Activated CD8-positive, alpha-beta T cell treated with anti-CD3 and anti-CD28 coated beads for 36 hours (primary cell): ENCODE measurements around the gene IL19. TPM values are rescaled to one million over a fixed set of nuclear protein-coding genes. Genes with fewer than 3 reads are reported as not detected.

Source experiments
- ATAC-seq: fragments of 200-7000 bp; cut with Tn5 transposase; one replicate; pipeline ENCODE4 v1.10.0; 2021; ENCODE audit warnings: mild to moderate bottlenecking, moderate library complexity
- CTCF ChIA-PET: fragments of 350-600 bp; sonication (Branson Sonifier 250); formaldehyde crosslinking; loops from one replicate; lab custom pipeline; 2021; ENCODE audit warnings: antibody characterized with exemption; lab: Charles Lee
- POLR2A ChIA-PET: fragments of 350-600 bp; sonication (Branson Sonifier 250); formaldehyde crosslinking; loops from one replicate; lab custom pipeline; 2021; ENCODE audit warnings: antibody characterized with exemption; lab: Charles Lee
- DNase-seq: peaks from one replicate; pipeline ENCODE4 v3.0.0-alpha.2; 2020
- H3K27ac Mint-ChIP-seq: one replicate; pipeline ENCODE4 v1.8.0; 2021; ENCODE audit warnings: mild to moderate bottlenecking, mixed read lengths
- H3K27me3 Mint-ChIP-seq: one replicate; pipeline ENCODE4 v1.8.0; 2021; ENCODE audit warnings: mixed read lengths
- H3K36me3 Mint-ChIP-seq: one replicate; pipeline ENCODE4 v1.8.0; 2021; ENCODE audit warnings: low read depth, mixed read lengths
- H3K4me1 Mint-ChIP-seq: one replicate; pipeline ENCODE4 v1.8.0; 2021; ENCODE audit warnings: low read depth, mixed read lengths
- H3K4me3 Mint-ChIP-seq: one replicate; pipeline ENCODE4 v1.8.0; 2021; ENCODE audit warnings: mild to moderate bottlenecking, moderate library complexity, mixed read lengths
- H3K9me3 Mint-ChIP-seq: one replicate; pipeline ENCODE4 v1.8.0; 2021; ENCODE audit warnings: mixed read lengths
- CTCF ChIP-seq: fragments of 200-600 bp; IDR thresholded peaks from one replicate; pipeline ENCODE4 v1.8.0; 2022; ENCODE audit warnings: antibody characterized with exemption, mild to moderate bottlenecking
- intact Hi-C: fragments of 100-400 bp; cut with micrococcal nuclease; formaldehyde crosslinking; loops from one replicate; pipeline ENCODE4 v1.10.0; 2022
- total RNA-seq, 2 experiments: library from RNA; stranded (reverse); gene quantifications; one replicate each; pipeline ENCODE4 v1.2.3, GENCODE V29; 2021

Gene IL19
- total RNA-seq, 2 experiments from 2014 or later = not detected

- H3K27me3 Mint-ChIP-seq = no peaks in the 10 kb centered on the region
- H3K36me3 Mint-ChIP-seq = no peaks in the 10 kb centered on the region
- no peak for ATAC-seq
- intact Hi-C loops = no loop called here
- no peak overlapping the region for H3K27ac Mint-ChIP-seq
- DNase-seq = no peak
- no peaks in the 10 kb centered on the region for H3K9me3 Mint-ChIP-seq
- POLR2A ChIA-PET = interaction anchor here (1.1 to 1.6 kb wide), 3 partner anchors 64 to 245 kb away, joined by 3 to 5 read pairs (median 4); no protein-coding TSS in a partner anchor
- no peak for TF ChIP-seq CTCF
- CTCF ChIA-PET = interaction anchor here (0.9 to 15.9 kb wide), 5 partner anchors 8 to 71 kb away, joined by 3 to 628 read pairs (median 21); partner anchors contain the start of gene IL19
- H3K4me1 Mint-ChIP-seq = peaks cover 70% of the 10 kb centered on the region
- no peak overlapping the region for H3K4me3 Mint-ChIP-seq
These were observed 30.3 kb downstream of the IL19 start for GRCh38 chr1:206800891-206801290.

GRCh38 chr1:206801467-206801866 lies 30.9 kb downstream of the IL19 start:
- ChIA-PET CTCF (interaction anchor here (0.9 to 15.9 kb wide), 6 partner anchors 9 to 114 kb away, joined by 3 to 628 read pairs (median 25); partner anchors contain the start of gene IL19), POLR2A (interaction anchor here (0.7 to 1.6 kb wide), 6 partner anchors 16 to 246 kb away, joined by 3 to 5 read pairs (median 4); no protein-coding TSS in a partner anchor)
- DNase-seq (no peak), ATAC-seq (no peak)
- intact Hi-C loops = no loop called here
- TF ChIP-seq CTCF = no peak
- peaks cover 75% of the 10 kb centered on the region for H3K4me1 Mint-ChIP-seq
- H3K4me3 Mint-ChIP-seq = no peak overlapping the region
- peak overlapping the region; percentile 25 for H3K27ac Mint-ChIP-seq
- H3K9me3 Mint-ChIP-seq = no peaks in the 10 kb centered on the region
- no peaks in the 10 kb centered on the region for H3K27me3 Mint-ChIP-seq
- no peaks in the 10 kb centered on the region for H3K36me3 Mint-ChIP-seq

GRCh38 chr1:206802401-206802800 lies 31.8 kb downstream of the IL19 start:
- peaks cover 80% of the 10 kb centered on the region for H3K4me1 Mint-ChIP-seq
- ChIA-PET POLR2A (interaction anchor here (0.6 to 3.5 kb wide), 12 partner anchors 9 to 247 kb away, joined by 3 to 19 read pairs (median 5); no protein-coding TSS in a partner anchor), CTCF (interaction anchor here (0.7 to 15.9 kb wide), 6 partner anchors 14 to 113 kb away, joined by 3 to 628 read pairs (median 24); partner anchors contain the start of gene IL19)
- H3K27me3 Mint-ChIP-seq = no peaks in the 10 kb centered on the region
- H3K27ac Mint-ChIP-seq = peak overlapping the region; percentile 76
- no peak for ATAC-seq
- no peaks in the 10 kb centered on the region for H3K9me3 Mint-ChIP-seq
- TF ChIP-seq CTCF = no peak
- DNase-seq = no peak
- intact Hi-C loops = loop anchor here (2.0 kb wide), 1 partner anchor 18 kb away; no protein-coding TSS in a partner anchor
- H3K36me3 Mint-ChIP-seq = no peaks in the 10 kb centered on the region
- no peak overlapping the region for H3K4me3 Mint-ChIP-seq

- ChIA-PET CTCF (interaction anchor here (0.7 to 15.9 kb wide), 11 partner anchors 8 to 172 kb away, joined by 3 to 628 read pairs (median 9); partner anchors contain the start of genes IL10 and IL19), POLR2A (interaction anchor here (0.6 to 3.5 kb wide), 16 partner anchors 9 to 106 kb away, joined by 3 to 19 read pairs (median 5); partner anchors contain the start of gene IL10)
- H3K27ac Mint-ChIP-seq = peak overlapping the region; percentile 76
- intact Hi-C loops = loop anchor here (1.0 to 2.0 kb wide), 2 partner anchors 18 to 64 kb away; no protein-coding TSS in a partner anchor
- ATAC-seq = peak; percentile 92
- H3K36me3 Mint-ChIP-seq = no peaks in the 10 kb centered on the region
- peak; percentile 91 for DNase-seq
- H3K9me3 Mint-ChIP-seq = no peaks in the 10 kb centered on the region
- H3K4me1 Mint-ChIP-seq = peaks cover 76% of the 10 kb centered on the region
- no peak for TF ChIP-seq CTCF
- H3K4me3 Mint-ChIP-seq = peak overlapping the region; percentile 6
- H3K27me3 Mint-ChIP-seq = no peaks in the 10 kb centered on the region
These were observed 32.7 kb downstream of the IL19 start for GRCh38 chr1:206803221-206803730.
